HEK293 (cell line): ENCODE data around the gene NOX1.

Source experiments
- CTCF ChIA-PET: fragments of 350-600 bp; formaldehyde crosslinking; extraction: SDS; loops from one replicate; lab custom pipeline; 2021; ENCODE audit warnings: antibody characterized with exemption; lab: Yijun Ruan, JAX
- POLR2A ChIA-PET: fragments of 300-600 bp; formaldehyde crosslinking; extraction: SDS; loops from one replicate; lab custom pipeline; 2020; ENCODE audit warnings: antibody characterized with exemption, inconsistent platforms; lab: Yijun Ruan, JAX
- H3K27ac ChIP-seq: fragments of 200-500 bp; sonication (Bioruptor generic); 2 replicates; pipeline ENCODE4 v1.5.1; 2014; ENCODE audit warnings: low read depth, low read length, control low read depth, inconsistent platforms; ENCODE audit errors: extremely low read depth
- H3K36me3 ChIP-seq, 2 experiments: fragments of 200-500 bp in 1 of 2; sonication (Bioruptor generic) in 1 of 2; 1 replicate in 1 of 2; 2 replicates in 1 of 2; pipeline ENCODE4 v1.5.1; 2014 to 2017; ENCODE audit warnings: inconsistent platforms in 2 of 2, low read length in 2 of 2; ENCODE audit not compliant: control insufficient read depth in 2 of 2, insufficient read depth in 1 of 2
- H3K4me1 ChIP-seq: fragments of 200-500 bp; sonication (Bioruptor generic); 2 replicates; pipeline ENCODE4 v1.5.1; 2014; ENCODE audit warnings: mild to moderate bottlenecking, low read length, inconsistent platforms; ENCODE audit not compliant: control insufficient read depth, insufficient read depth
- H3K4me3 ChIP-seq: 2 replicates; pipeline ENCODE4 v1.5.1; 2011; ENCODE audit warnings: low read depth, mild to moderate bottlenecking, control low read depth, low read length, moderate library complexity
- H3K9me3 ChIP-seq: fragments of 200-500 bp; sonication (Bioruptor generic); 2 replicates; pipeline ENCODE4 v1.5.1; 2014; ENCODE audit warnings: low read depth, low read length, inconsistent platforms; ENCODE audit not compliant: control insufficient read depth, insufficient read depth
- GLI2 ChIP-seq: fragments of 450-650 bp; formaldehyde crosslinking; IDR thresholded peaks from 2 replicates; pipeline ENCODE4; 2017; ENCODE audit warnings: missing biosample characterization, missing genetic modification characterization, low read depth, borderline replicate concordance
- KLF1 ChIP-seq: fragments of 450-650 bp; formaldehyde crosslinking; IDR thresholded peaks from 2 replicates; pipeline ENCODE4 v1.5.1; 2016; ENCODE audit warnings: missing biosample characterization, missing genetic modification characterization
- KLF17 ChIP-seq: fragments of 450-650 bp; formaldehyde crosslinking; IDR thresholded peaks from 2 replicates; pipeline ENCODE4 v1.5.1; 2016; ENCODE audit warnings: missing biosample characterization, missing genetic modification characterization
- MEIS1 ChIP-seq: sonication (generic); formaldehyde crosslinking; IDR thresholded peaks from 2 replicates; pipeline ENCODE4 v1.8.1; 2022; ENCODE audit warnings: missing genetic modification reagents, mild to moderate bottlenecking, borderline replicate concordance
- PRDM2 ChIP-seq: fragments of 450-650 bp; formaldehyde crosslinking; IDR thresholded peaks from 2 replicates; pipeline ENCODE4 v1.5.1; 2016; ENCODE audit warnings: missing biosample characterization, missing genetic modification characterization, borderline replicate concordance
- SCRT2 ChIP-seq: fragments of 450-650 bp; formaldehyde crosslinking; IDR thresholded peaks from 2 replicates; pipeline ENCODE4 v1.5.1; 2016; ENCODE audit warnings: missing biosample characterization, missing genetic modification characterization
- TCF7L2 ChIP-seq: IDR thresholded peaks from 2 replicates; pipeline ENCODE4 v1.6.1; 2011; ENCODE audit warnings: low read depth, mild to moderate bottlenecking, inconsistent platforms, low read length, moderate library complexity, borderline replicate concordance
- YY2 ChIP-seq: fragments of 450-650 bp; formaldehyde crosslinking; IDR thresholded peaks from 2 replicates; pipeline ENCODE4 v1.5.1; 2016; ENCODE audit warnings: missing biosample characterization, missing genetic modification characterization
- ZNF112 ChIP-seq: fragments of 450-650 bp; formaldehyde crosslinking; IDR thresholded peaks from 2 replicates; pipeline ENCODE4 v1.5.0; 2017; ENCODE audit warnings: missing biosample characterization, missing genetic modification characterization
- ZNF2 ChIP-seq: fragments of 450-650 bp; formaldehyde crosslinking; IDR thresholded peaks from 2 replicates; pipeline ENCODE4 v1.5.1; 2016; ENCODE audit warnings: missing biosample characterization, missing genetic modification characterization
- ZNF221 ChIP-seq: fragments of 450-650 bp; formaldehyde crosslinking; IDR thresholded peaks from 2 replicates; pipeline ENCODE4 v1.5.1; 2017; ENCODE audit warnings: missing biosample characterization, missing genetic modification characterization, borderline replicate concordance
- ZNF23 ChIP-seq: fragments of 450-650 bp; formaldehyde crosslinking; IDR thresholded peaks from 2 replicates; pipeline ENCODE4 v1.5.1; 2016; ENCODE audit warnings: missing biosample characterization, missing genetic modification characterization, borderline replicate concordance
- ZNF341 ChIP-seq: fragments of 450-650 bp; formaldehyde crosslinking; IDR thresholded peaks from 2 replicates; pipeline ENCODE4; 2016; ENCODE audit warnings: low read depth, missing biosample characterization, missing genetic modification characterization
- ZNF626 ChIP-seq: fragments of 450-650 bp; sonication (Bioruptor Pico); formaldehyde crosslinking; IDR thresholded peaks from 2 replicates; pipeline ENCODE4 v1.5.1; 2018; ENCODE audit warnings: missing biosample characterization, missing genetic modification characterization, inconsistent platforms
- ZNF692 ChIP-seq: fragments of 450-650 bp; formaldehyde crosslinking; IDR thresholded peaks from 2 replicates; pipeline ENCODE4 v1.5.1; 2016; ENCODE audit warnings: missing biosample characterization, missing genetic modification characterization
- ZNF776 ChIP-seq: fragments of 450-650 bp; formaldehyde crosslinking; IDR thresholded peaks from 2 replicates; pipeline ENCODE4 v1.5.0; 2017; ENCODE audit warnings: missing biosample characterization, missing genetic modification characterization, borderline replicate concordance
- ZNF837 ChIP-seq: fragments of 450-650 bp; formaldehyde crosslinking; IDR thresholded peaks from 2 replicates; pipeline ENCODE4 v1.5.1; 2016; ENCODE audit warnings: missing biosample characterization, missing genetic modification characterization
- TF ChIP-seq, protein P1 (sequence below): fragments of 450-650 bp; IDR thresholded peaks from 2 replicates; pipeline ENCODE4 v1.5.1; 2018; ENCODE audit warnings: missing biosample characterization, mild to moderate bottlenecking, missing genetic modification characterization
- TF ChIP-seq, protein P2 (sequence below): fragments of 450-650 bp; formaldehyde crosslinking; IDR thresholded peaks from 2 replicates; pipeline ENCODE4 v1.5.1; 2016; ENCODE audit warnings: missing biosample characterization, missing genetic modification characterization

The NOX1 gene

GRCh38 chrX:100880368-100880767 is 6.2 kb upstream of the NOX1 start:
- H3K27ac ChIP-seq, result no peak overlapping the region
- H3K4me1 ChIP-seq, result no peaks in the 10 kb centered on the region
- CTCF ChIA-PET, result no interaction called here
- H3K4me3 ChIP-seq, result no peak overlapping the region
- no peaks in the 10 kb centered on the region for H3K36me3 ChIP-seq
- POLR2A ChIA-PET, result no interaction called here
- H3K9me3 ChIP-seq, result no peaks in the 10 kb centered on the region
- TF ChIP-seq MEIS1 (no peak), SCRT2 (no peak), ZNF837 (tag by site-specific recombination) (no peak), KLF1 (tag by site-specific recombination) (no peak), KLF17 (no peak), ZNF692 (tag by site-specific recombination) (no peak), TCF7L2 (no peak), ZNF23 (no peak)
- TF ChIP-seq, protein P1, sequence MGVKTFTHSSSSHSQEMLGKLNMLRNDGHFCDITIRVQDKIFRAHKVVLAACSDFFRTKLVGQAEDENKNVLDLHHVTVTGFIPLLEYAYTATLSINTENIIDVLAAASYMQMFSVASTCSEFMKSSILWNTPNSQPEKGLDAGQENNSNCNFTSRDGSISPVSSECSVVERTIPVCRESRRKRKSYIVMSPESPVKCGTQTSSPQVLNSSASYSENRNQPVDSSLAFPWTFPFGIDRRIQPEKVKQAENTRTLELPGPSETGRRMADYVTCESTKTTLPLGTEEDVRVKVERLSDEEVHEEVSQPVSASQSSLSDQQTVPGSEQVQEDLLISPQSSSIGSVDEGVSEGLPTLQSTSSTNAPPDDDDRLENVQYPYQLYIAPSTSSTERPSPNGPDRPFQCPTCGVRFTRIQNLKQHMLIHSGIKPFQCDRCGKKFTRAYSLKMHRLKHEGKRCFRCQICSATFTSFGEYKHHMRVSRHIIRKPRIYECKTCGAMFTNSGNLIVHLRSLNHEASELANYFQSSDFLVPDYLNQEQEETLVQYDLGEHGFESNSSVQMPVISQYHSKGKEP (tag by site-specific recombination), result no peak

GRCh38 chrX:100871594-100872560 is 2.3 kb downstream of the NOX1 start:
- CTCF ChIA-PET, result interaction anchor here (0.7 to 0.9 kb wide), 2 partner anchors 17 to 389 kb away, joined by 3 to 4 read pairs; no protein-coding TSS in a partner anchor

GRCh38 chrX:100870527-100870926 is 3.6 kb downstream of the NOX1 start:
- no peak overlapping the region for H3K27ac ChIP-seq
- ChIA-PET POLR2A (no interaction called here), CTCF (no interaction called here)

More at GRCh38 chrX:100871594-100872560, 2.3 kb downstream of the NOX1 start:
- H3K4me3 ChIP-seq, result no peak overlapping the region
- no peak overlapping the region for H3K27ac ChIP-seq
- TF ChIP-seq GLI2 (no peak), MEIS1 (no peak), ZNF221 (no peak), ZNF112 (tag by site-specific recombination) (no peak)
- H3K36me3 ChIP-seq, result no peaks in the 10 kb centered on the region
- no peaks in the 10 kb centered on the region for H3K4me1 ChIP-seq
- POLR2A ChIA-PET, result no interaction called here
- H3K9me3 ChIP-seq, result no peaks in the 10 kb centered on the region

More at GRCh38 chrX:100870527-100870926, 3.6 kb downstream of the NOX1 start:
- Histone ChIP-seq H3K9me3 (no peaks in the 10 kb centered on the region), H3K4me1 (no peaks in the 10 kb centered on the region), H3K36me3 (no peaks in the 10 kb centered on the region), H3K4me3 (no peak overlapping the region)
- TF ChIP-seq YY2 (tag by site-specific recombination), result no peak
- TF ChIP-seq, protein P2, sequence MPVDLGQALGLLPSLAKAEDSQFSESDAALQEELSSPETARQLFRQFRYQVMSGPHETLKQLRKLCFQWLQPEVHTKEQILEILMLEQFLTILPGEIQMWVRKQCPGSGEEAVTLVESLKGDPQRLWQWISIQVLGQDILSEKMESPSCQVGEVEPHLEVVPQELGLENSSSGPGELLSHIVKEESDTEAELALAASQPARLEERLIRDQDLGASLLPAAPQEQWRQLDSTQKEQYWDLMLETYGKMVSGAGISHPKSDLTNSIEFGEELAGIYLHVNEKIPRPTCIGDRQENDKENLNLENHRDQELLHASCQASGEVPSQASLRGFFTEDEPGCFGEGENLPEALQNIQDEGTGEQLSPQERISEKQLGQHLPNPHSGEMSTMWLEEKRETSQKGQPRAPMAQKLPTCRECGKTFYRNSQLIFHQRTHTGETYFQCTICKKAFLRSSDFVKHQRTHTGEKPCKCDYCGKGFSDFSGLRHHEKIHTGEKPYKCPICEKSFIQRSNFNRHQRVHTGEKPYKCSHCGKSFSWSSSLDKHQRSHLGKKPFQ (tag by site-specific recombination), result no peak
- no peak for TF ChIP-seq ZNF776 (tag by site-specific recombination)
- no peak for TF ChIP-seq ZNF626 (tag by site-specific recombination)
- no peak for TF ChIP-seq ZNF341 (tag by site-specific recombination)
- TF ChIP-seq PRDM2 (tag by site-specific recombination), result no peak
- no peak for TF ChIP-seq ZNF2 (tag by site-specific recombination)
